Stimulated activated CD8-positive, alpha-beta memory T cell treated with anti-CD3 and anti-CD28 coated beads, Interleukin-4, amount 100 ng/mL, for 24 hours (primary cell): ENCODE measurements around the gene TAS2R1.

Source experiments
- DNase-seq: peaks from one replicate; pipeline ENCODE4 v3.0.0-alpha.2; 2020; ENCODE audit warnings: low read depth

TAS2R1 gene

DNA sequence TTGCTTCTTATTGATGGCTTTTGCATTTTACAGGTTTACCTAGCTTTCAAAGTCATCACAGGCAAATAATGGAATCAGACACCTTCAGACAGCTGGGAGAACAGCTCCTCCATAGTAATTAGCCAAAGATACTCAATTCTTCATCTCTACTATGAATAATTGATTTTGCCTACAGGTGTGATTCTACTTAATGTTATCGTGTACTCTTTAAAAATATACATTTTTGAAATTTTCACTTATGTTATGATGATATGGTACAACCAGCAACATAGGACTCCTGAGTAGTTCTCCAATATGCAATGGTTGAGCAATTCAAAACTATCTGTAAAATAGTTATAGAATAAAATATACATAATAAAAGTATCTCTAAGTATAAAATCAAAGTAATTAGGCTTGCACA lies at the start of gene TAS2R1:
Gene TAS2R1, minus strand, starts transcription at position 101 of the 400 bp plus-strand sequence. CDS start 319 bp downstream, outside the sequence.
- DNase-seq: no peak

DNA sequence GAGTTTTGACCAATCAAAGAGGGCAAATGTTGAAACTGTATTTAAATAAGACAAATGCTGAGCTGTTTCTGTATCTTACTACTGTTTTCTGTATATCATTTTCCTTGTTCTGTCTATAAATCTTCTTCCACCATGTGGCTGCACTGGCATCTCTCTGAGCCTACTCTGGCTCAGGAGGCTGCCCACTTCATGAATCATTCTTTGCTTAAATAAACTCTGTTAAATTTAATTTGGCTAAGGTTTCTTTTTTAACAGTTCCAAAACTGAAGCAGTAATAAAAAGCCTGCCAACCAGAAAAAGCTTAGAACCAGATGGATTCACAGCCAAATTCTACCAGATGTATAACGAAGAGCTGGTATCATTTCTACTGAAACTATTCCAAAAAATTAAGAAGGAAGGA lies 40.2 kb upstream of the TAS2R1 start:
- DNase-seq: no peak

- DNase-seq: no peak
These were observed 37.8 kb upstream of the TAS2R1 start for GRCh38 chr5:9667906-9668305.

GRCh38 chr5:9663891-9664290 lies 33.7 kb upstream of the TAS2R1 start:
- DNase-seq: no peak

DNA sequence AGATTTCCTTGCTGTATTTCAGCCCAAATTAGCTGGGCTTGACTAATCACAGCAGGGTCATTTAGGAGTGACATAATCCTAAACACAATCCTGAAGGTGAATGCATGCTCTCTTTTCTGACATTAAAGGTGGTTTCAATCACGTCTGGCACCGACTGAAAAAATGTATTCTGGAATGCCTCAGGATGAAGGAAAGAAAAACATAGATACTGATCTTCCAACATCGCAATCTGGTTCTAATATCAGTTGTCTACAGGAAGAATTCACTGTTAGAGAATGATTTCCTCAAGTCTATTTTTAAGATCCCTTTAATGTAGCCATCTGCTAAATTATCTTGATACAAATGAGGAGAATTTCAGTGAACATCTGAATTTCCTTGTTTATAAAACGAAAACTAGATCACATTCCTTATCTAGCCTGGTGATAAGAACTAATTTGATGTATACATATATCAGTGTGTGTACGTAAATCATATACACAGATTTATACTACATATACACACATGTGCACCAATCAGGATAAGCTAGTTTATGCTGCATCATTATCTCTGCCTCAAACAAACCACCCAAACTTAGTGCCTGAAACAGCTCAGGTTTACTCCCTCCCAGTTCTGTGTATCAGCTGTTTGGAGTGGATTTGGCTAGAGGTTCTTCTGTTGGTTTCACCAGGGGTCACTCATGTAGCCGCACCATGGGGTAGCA lies 31.3 kb upstream of the TAS2R1 start:
- no peak for DNase-seq

DNA sequence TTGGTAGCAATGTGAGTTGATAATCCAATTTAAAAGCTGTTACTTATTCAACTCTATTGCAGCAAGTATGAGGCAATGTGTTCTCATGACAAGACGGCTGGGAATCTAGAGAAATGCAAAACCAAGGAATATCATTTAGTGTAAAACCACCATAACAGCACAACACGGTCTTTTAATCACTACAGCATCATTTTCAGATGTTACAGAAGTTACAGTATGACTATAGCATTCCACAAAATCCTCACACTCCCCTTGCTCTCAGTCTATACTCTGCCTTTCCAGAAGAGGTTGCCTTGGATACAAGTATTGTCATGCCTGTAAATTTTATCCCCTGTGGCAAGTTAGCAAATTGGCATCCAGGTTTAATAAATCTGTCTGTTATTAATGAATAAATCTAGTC lies 28.6 kb upstream of the TAS2R1 start:
- DNase-seq: no peak

DNA sequence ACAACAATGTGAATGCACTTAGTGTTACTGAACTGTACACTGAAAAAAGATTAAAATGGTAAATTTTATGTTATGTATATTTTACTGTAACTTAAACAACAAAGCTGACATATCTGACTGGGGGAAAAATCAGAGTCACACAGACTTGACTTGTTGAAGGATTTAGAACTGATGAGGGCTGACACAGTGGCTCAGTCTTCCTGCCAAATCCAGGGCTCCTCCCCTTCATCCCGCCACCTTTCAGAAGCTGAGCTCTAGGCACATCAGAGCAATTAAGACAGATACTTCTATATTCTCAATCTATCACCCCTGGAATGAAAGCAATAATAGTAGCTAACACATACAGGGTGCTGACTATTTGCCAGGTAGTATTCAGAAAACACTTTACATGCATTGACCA lies 27.7 kb upstream of the TAS2R1 start:
- no peak for DNase-seq

DNA sequence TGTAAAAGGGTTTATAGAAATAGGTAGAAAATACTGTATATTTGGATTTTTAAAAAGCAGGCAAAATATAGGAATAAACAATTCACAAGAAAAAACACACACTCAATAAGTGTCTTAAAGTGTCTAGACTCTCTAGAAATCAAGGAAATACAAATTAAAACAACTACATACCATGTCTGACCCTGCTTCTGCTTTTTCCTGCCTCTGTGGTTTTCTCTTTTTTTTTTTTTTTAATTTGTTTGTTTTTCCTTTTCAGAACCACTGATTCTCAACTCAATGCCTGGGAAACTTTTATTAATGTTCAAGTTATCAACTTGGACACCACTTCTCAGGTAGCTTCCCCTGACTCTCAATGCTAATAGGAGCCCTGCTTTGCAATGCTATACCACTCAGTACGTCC lies 25.5 kb upstream of the TAS2R1 start:
- no peak for DNase-seq

DNA sequence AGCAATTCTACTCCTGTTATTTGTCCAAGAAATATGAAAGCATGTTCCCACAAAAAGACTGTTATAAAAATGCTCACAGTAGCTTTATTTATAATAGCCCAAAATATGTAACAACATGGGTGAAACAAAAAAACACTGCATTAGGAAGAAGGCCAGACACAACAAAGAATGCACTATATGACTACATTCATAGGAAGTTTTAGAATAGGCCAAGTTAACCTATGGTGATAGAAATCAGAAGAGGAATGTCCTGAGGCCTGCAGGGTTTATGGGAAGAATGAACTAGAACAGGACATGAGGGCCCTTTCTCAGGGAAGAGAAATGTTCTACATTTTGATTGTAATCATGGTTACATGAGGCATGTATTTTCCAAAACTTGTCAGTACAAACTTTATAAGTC lies 24.7 kb upstream of the TAS2R1 start:
- DNase-seq: no peak

- no peak for DNase-seq
These were observed 23.7 kb upstream of the TAS2R1 start for GRCh38 chr5:9653811-9654210.

- no peak for DNase-seq
These were observed 22.9 kb upstream of the TAS2R1 start for GRCh38 chr5:9653061-9653460.

- DNase-seq: no peak
These were observed 22.1 kb upstream of the TAS2R1 start for GRCh38 chr5:9652295-9652694.

DNA sequence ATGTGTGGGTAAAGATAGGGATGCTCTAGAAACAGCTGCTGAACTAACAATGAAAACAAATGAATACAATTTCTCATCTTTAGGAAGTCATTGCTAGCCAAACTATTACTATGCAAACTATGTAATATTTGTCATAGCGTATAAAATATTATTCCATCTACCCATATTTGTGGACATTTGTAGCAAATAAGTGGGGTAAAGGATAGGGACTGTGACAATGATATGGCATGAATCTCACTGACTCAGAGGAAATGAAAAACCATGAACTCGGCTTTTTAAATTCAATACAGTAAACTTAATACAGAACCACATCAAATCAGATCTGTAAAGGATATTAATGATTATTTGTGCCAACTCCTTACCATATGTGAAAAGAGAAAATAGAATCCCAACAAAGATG lies 16.7 kb upstream of the TAS2R1 start:
- no peak for DNase-seq

GRCh38 chr5:9644630-9645029 lies 14.5 kb upstream of the TAS2R1 start:
- DNase-seq: no peak

DNA sequence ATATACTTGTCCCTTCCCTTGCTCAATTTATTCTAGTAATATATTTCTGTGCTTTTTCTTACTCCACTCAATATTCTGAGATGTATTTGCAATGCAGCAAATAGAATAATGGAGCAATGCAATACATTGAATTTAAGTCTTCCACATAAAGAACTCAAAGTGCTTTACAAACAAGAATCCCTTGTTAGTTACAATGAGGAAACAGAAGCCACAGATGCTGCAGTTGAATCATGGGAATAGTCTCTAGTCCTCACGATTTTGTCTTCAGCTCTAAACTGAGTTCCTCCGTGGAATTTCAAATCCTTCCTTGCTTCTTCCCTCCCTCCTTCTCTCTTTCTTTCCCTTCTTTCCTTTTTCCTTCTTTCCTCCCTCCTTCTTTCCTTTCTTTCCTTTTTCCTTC lies 12.5 kb upstream of the TAS2R1 start:
- DNase-seq: no peak

DNA sequence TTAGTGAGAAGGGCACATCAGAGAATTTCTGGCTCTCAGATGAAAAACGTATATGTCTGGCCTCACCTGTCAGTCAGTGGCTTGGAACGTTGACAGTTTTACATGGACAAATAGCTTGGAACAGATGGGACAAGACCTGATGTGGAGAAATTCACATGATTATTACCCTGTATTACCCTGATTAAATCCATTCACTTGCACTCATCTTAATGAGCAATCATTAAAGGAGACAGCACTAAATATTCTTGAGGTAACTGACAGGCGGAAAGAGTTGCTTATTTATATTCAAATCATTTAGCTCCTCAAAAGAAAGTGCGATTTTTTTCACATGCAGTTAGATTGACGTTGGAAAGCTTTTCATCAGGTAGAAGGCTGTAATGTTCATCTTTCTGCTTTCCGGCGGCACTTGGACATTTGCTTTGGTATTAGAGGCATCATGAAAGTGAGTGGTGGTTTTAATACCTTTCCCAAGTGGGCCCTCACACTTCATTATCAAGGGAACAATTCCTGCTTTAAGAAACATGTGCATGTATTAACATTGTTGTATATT lies 11.7 kb upstream of the TAS2R1 start:
- DNase-seq: no peak

GRCh38 chr5:9632495-9632894 lies 2.3 kb upstream of the TAS2R1 start:
- no peak for DNase-seq

DNA sequence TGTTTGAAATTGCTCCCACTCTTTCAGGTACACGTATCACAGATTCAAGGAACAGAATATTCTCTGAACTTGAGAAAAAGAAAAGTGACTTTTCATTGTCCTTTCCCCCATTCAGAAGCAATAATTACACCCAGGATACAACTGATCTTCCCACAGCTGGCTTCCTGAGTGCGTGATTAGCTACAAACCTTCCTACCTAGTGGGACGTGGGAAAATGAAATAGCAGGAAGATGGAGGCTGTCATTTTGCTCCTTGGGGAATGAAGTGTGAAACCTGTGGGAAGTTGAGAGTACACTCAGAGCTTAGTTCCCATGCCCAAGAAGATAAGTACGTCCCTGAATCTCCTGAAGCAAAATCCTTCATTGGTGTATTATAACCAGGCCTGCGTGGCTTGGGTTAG lies 2.6 kb downstream of the TAS2R1 start:
- DNase-seq: no peak

- DNase-seq: no peak
These were observed 3.2 kb downstream of the TAS2R1 start for GRCh38 chr5:9626955-9627354.

DNA sequence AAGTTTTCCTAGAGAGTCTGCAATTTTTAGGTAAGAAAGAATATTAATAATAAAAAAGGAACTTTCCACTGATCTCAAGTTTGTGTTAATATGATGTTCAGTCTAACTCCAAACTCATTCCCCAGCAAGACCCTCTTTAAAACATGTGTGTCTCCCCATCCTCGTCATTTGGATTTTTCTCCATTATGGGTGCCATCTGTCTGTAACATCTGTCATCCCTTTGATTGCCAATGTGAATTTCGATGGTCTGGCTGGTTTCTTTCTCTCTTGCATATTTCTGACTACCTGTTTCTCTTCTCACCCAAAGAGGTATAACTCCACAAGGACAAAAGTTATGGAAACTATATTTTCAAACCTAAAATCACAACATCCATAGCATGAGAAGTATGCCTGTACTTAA lies 4.4 kb downstream of the TAS2R1 start:
- no peak for DNase-seq

DNA sequence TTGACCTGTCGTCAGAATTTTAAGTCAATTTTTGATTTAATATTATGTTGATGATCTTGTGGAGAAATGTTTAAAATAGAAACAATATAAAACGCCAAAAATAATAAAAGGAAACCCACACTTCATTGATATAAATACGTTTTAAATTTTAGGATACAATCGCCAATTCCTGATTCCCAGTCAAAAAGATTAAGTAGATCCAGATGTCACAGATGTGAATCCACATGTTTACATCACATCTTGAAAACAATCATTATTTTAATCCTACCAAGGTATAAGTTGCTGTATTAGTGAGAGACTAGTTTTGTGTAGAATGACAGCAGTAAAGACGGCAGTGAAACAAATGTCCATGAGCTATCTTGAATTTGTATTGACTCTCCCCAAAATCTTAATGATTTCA lies 4.9 kb downstream of the TAS2R1 start:
- DNase-seq: no peak

DNA sequence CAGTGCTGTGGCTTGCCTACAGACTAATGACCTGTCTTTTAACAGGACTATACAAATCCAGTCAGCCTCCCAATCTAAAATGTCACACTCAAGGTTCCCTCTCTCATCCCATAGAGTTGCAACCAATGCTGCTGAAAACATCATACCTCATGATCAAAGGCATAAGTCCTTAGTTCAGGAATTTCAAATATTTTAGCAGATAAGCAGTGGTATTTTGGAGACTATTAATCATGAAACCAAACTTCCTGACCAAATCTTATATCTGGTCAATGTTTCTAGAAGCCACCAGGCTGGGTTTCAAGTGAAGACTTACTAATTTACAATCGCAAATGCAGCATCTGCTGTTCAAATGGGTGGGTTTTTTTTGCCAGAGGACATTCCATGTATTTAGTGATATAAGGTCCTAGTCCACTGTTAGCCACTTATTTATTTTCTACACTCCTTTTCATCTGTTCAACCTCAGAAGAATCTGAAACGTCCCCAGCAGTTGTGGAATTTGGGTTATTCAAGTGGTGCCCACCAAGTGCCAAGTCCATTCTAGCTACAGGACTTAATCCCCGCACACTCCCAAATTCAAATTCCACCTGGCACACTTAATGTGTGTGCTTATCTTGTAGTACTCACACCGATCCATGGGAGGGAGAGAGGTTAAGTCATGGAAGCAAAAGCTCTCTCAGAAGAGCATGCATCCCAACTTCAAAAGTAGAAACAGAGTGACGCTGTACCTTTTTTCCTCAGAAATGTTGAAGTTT lies 5.8 kb downstream of the TAS2R1 start:
- no peak for DNase-seq

GRCh38 chr5:9623661-9624060 lies 6.5 kb downstream of the TAS2R1 start:
- no peak for DNase-seq
